A673 (cell line): ENCODE results near the gene LDLRAP1.

ENCODE experiments used
- EZH2 ChIP-seq: fragments of 200-600 bp; sonication (generic); IDR thresholded peaks from 2 replicates; pipeline ENCODE4 v1.6.1; 2017; ENCODE audit warnings: borderline replicate concordance, low read depth, mild to moderate bottlenecking, mixed read lengths, antibody characterized with exemption, low read length; ENCODE audit not compliant: poor library complexity, severe bottlenecking
- TF ChIP-seq, protein P1 (sequence below): fragments of 300-800, 200-600 bp; sonication (generic); conservative IDR thresholded peaks from 2 replicates; pipeline ENCODE4 v1.5.1; 2017; ENCODE audit warnings: low read depth, mild to moderate bottlenecking, antibody characterized with exemption, low read length, moderate library complexity, mixed read lengths

DNA sequence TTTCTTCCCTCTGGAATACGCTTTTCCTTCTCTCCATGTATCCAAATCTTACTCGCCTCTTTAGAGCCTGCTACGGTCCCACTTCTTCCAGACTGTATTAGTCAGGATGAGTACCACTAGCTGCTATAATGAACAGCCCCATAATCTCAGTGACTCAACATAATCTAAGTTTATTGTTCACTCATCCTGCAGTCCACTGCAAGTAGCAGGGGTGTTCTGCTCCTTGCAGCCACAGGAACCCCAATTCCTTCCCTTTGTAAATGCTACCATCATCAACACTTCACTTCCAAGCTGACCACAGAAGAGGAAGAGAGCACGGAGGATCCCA, 18.1 kb upstream of the LDLRAP1 start:
- TF ChIP-seq, protein P1, sequence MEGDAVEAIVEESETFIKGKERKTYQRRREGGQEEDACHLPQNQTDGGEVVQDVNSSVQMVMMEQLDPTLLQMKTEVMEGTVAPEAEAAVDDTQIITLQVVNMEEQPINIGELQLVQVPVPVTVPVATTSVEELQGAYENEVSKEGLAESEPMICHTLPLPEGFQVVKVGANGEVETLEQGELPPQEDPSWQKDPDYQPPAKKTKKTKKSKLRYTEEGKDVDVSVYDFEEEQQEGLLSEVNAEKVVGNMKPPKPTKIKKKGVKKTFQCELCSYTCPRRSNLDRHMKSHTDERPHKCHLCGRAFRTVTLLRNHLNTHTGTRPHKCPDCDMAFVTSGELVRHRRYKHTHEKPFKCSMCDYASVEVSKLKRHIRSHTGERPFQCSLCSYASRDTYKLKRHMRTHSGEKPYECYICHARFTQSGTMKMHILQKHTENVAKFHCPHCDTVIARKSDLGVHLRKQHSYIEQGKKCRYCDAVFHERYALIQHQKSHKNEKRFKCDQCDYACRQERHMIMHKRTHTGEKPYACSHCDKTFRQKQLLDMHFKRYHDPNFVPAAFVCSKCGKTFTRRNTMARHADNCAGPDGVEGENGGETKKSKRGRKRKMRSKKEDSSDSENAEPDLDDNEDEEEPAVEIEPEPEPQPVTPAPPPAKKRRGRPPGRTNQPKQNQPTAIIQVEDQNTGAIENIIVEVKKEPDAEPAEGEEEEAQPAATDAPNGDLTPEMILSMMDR = no peak
- no peak for TF ChIP-seq EZH2
